Ovary (tissue), 9 donors: ENCODE measurements around the gene CDC42EP5. TPM values are rescaled to one million over a fixed set of nuclear protein-coding genes. Genes with fewer than 3 reads are reported as not detected.

Source experiments
- DNase-seq, 5 donors: peaks; one replicate each; pipeline ENCODE4 v3.0.0-alpha.2; 2019 to 2020
- H3K27ac ChIP-seq, 2 donors: fragments of 200-600 bp; one replicate each; pipeline versions ENCODE4 v1.5.1 to v1.8.0; 2019 to 2022
- H3K27me3 ChIP-seq: fragments of 200-600 bp; one replicate; pipeline ENCODE4 v1.8.0; 2022
- H3K36me3 ChIP-seq: fragments of 200-600 bp; sonication (generic); one replicate; pipeline ENCODE4 v1.5.1; 2019
- H3K4me1 ChIP-seq: one replicate; pipeline ENCODE4 v1.8.1; 2013; ENCODE audit warnings: mild to moderate bottlenecking, moderate library complexity; ENCODE audit not compliant: insufficient read depth
- H3K4me3 ChIP-seq: fragments of 200-600 bp; sonication (generic); one replicate; pipeline ENCODE4 v1.5.1; 2017
- H3K9me3 ChIP-seq, 2 donors: fragments of 200-600 bp in 1 of 2; sonication (generic) in 1 of 2; one replicate each; pipeline versions ENCODE4 v1.5.1 to v1.8.1; 2013 to 2019; ENCODE audit warnings: mild to moderate bottlenecking in 1 of 2, moderate library complexity in 1 of 2
- EP300 ChIP-seq: sonication (generic); formaldehyde crosslinking; IDR thresholded peaks from one replicate; pipeline ENCODE4 v1.6.1; 2017; ENCODE audit warnings: antibody characterized with exemption
- POLR2A ChIP-seq: fragments of 450-650 bp; IDR thresholded peaks from one replicate; pipeline ENCODE4 v1.6.1; 2017; ENCODE audit warnings: antibody characterized with exemption, mild to moderate bottlenecking, moderate library complexity
- WGBS, 3 donors: extraction: QIAGEN DNeasy Blood & Tissue Kit in 1 of 3; methylation state at CpG; one replicate each; pipeline versions ENCODE4 v1.1.5 to v1.1.7; 2013 to 2017; 5-methylcytosine and 5-hydroxymethylcytosine counted together
- intact Hi-C, 4 donors: fragments of 100-400 bp; cut with DNase I; formaldehyde crosslinking; loops; one replicate each; pipeline versions ENCODE4 v1.11.0 to v1.15.1; 2022 to 2023
- polyA plus RNA-seq, 2 donors: library from polyadenylated mRNA; stranded (reverse); fragments of 200-250 nt in 1 of 2; fragments of 350-450 nt in 1 of 2; fragmentation: Illumina TruSeq in 1 of 2; extraction: RNeasy Lipid Tissue Mini Kit (QIAGEN cat#74804) in 1 of 2; gene quantifications; one replicate each; pipeline ENCODE4 v1.2.3, GENCODE V29; 2013 to 2014
- total RNA-seq, 7 donors: library from RNA; depleted of rRNA in 2 of 7; stranded (reverse); fragments of >200 nt in 2 of 7; fragmentation: NEBNext Ultra II Directional in 3 of 7; extraction: Animal tissue kit (Norgen Biotek cat#: 25700) in 3 of 7; gene quantifications; one replicate each; pipeline versions ENCODE4 v1.1.0 to v1.2.4, GENCODE V29; 2016 to 2023
- TF ChIP-seq, protein P1 (sequence below), 3 donors: fragments of 450-650 bp in 2 of 3; fragments of 200-600 bp in 1 of 3; IDR thresholded peaks; one replicate each; pipeline versions ENCODE4 v1.5.1 to v1.8.0; 2016 to 2022; ENCODE audit warnings: antibody characterized with exemption in 3 of 3, mild to moderate bottlenecking in 1 of 3
- donor health status: DM: no; HTN: no; CAD: no; lungs with moderate emphysema.
- donor health status: DM: no; HTN: no; CAD: no.
- donor health status: Bipolar disorder and iron deficiency.
- donor health status: DM: yes; HTN: yes; CAD: no.
- donor health status: DM: no; HTN: no; CAD: no.
- donor health status: DM: yes; HTN: yes; CAD: no.

Gene CDC42EP5
- total and polyA plus RNA-seq, 9 donors, result 0.55 to 31.0 (median 17.6) TPM

DNA sequence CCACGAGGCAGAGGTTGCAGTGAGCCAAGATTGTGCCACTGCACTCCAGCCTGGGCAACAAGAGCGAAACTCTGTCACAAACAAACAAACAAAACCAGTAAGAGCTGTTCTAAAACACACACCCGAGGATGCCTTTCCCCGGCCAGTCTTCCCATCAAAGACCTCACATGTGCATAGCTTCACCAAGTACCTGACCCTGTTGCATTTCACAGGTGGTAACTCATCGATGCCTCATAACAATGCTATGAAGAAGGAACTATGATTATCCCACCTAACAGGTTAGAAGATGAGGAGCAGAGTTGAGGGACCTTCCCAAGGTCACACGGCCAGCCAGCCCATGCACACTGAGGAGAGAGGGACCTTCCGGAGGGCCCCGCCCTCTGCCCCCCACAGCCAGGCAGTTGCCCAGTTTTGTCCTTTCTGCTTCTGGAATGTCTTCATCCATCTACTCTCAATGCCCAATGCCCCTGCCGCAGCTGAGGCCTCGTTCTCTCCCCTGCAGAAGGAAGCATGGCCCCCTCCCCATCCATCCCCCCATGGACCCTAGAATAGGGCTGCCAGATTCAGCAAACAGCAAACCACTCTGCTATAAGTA is 40.9 kb downstream of the CDC42EP5 start:
- Histone ChIP-seq H3K27ac (no peak overlapping the region), H3K9me3 (no peaks in the 10 kb centered on the region), H3K4me3 (no peak overlapping the region), H3K27me3 (no peaks in the 10 kb centered on the region), H3K36me3 (no peaks in the 10 kb centered on the region), H3K4me1 (peaks cover 19% of the 10 kb centered on the region)
- WGBS, 3 donors, result 49 to 66% (median 60%) methylated on average over 10 of the region's 10 CpGs
- no peak for TF ChIP-seq POLR2A
- no peak for DNase-seq
- intact Hi-C loops, result no loop called here

DNA sequence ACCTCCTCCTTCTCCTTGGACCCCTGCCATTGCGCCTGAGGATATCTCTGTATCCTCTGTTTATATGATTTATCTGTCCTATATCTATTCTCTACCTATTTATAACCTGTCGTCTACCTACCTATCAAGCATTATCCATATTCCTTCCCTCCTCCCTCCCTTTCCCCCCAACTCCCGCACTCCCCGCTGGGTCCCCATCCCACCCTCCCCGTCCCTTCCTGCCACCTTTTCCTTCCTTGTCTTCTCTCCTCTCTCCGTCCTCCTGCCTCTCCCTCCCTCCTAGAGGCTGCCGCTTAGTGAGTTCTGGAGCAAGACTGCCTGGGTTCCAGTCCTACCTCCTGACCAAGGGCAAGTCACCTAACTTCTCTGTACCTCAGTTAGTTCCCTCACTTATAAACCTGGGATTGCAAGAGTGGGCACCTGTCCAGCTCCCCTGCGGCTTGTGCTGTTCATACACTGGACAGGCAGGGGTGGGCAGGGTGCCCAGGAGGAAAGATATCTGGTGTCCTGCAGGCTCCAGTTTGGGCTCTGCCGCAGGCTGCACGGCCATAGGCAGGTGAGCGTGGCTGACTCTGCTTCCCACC is 41.7 kb downstream of the CDC42EP5 start:
- H3K4me1 ChIP-seq, result peaks cover 18% of the 10 kb centered on the region
- TF ChIP-seq, protein P1, sequence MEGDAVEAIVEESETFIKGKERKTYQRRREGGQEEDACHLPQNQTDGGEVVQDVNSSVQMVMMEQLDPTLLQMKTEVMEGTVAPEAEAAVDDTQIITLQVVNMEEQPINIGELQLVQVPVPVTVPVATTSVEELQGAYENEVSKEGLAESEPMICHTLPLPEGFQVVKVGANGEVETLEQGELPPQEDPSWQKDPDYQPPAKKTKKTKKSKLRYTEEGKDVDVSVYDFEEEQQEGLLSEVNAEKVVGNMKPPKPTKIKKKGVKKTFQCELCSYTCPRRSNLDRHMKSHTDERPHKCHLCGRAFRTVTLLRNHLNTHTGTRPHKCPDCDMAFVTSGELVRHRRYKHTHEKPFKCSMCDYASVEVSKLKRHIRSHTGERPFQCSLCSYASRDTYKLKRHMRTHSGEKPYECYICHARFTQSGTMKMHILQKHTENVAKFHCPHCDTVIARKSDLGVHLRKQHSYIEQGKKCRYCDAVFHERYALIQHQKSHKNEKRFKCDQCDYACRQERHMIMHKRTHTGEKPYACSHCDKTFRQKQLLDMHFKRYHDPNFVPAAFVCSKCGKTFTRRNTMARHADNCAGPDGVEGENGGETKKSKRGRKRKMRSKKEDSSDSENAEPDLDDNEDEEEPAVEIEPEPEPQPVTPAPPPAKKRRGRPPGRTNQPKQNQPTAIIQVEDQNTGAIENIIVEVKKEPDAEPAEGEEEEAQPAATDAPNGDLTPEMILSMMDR (IDR thresholded peaks at IDR 0.05), result no peak
- no peak for TF ChIP-seq POLR2A
- TF ChIP-seq EP300, result no peak
- no peaks in the 10 kb centered on the region for H3K36me3 ChIP-seq
- H3K9me3 ChIP-seq, result no peaks in the 10 kb centered on the region
- no peaks in the 10 kb centered on the region for H3K27me3 ChIP-seq
- intact Hi-C loops, result no loop called here
- H3K4me3 ChIP-seq, result no peak overlapping the region
- no peak overlapping the region for H3K27ac ChIP-seq
- WGBS, 3 donors, result 4 to 10% (median 6%) methylated on average over 11 of the region's 11 CpGs
- peak in 3 of 5 donors; percentile 50 to 71 (median 61) for DNase-seq

DNA sequence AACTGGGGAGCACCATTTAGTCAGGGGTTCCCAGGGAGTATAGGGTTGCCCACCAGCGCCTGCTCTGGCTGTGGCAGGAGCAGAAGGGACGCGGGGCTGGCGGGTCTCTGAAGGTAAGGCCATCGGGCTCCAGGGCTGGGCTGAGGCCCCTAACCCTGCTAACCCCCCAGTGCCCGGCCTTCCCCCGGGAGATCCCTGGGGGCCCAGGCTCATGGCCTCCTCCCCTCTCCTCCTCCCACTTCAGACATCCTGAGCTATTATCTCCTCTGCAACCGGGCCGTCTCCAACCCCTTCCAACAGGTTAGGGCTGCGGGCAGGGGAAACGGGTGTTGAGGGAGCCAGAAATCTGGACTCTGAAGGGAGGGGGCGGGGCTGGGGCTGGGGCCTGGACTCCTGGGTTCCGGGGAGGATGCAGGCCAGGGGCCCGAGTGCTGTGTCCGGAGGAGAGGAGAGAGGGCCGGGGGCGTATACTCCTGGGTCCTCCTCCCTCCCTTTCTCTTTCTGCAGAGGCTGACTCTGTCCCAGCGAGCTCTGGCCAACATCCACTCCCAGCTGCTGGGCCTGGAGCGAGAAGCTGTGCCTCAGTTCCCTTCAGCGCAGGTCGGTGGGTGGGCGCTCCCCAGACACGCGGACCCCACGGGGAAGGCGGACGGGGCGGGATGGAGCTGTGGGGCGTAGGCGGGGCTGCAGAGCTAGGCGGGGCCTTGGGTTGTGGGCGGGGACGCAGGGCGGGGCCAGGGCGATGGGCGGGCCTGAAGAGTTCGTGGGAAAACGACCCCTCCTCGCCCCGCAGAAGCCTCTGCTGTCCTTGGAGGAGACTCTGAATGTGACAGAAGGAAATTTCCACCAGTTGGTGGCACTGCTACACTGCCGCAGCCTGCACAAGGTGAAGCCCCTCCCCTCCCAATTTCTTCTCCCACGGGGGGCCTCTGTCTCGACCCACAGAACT is 42.5 kb downstream of the CDC42EP5 start:
- Histone ChIP-seq H3K27me3 (no peaks in the 10 kb centered on the region), H3K4me1 (peaks cover 12% of the 10 kb centered on the region), H3K36me3 (no peaks in the 10 kb centered on the region), H3K9me3 (no peaks in the 10 kb centered on the region), H3K4me3 (peak overlapping the region; percentile 26), H3K27ac (no peak overlapping the region)
- TF ChIP-seq EP300, result no peak
- TF ChIP-seq, protein P1 (IDR thresholded peaks at IDR 0.05), result no peak
- TF ChIP-seq POLR2A, result no peak
- intact Hi-C loops, result no loop called here
- 3% methylated on average over 35 to 43 of the region's 43 CpGs for WGBS, 3 donors
- peak in 3 of 5 donors; percentile 64 to 76 (median 66) for DNase-seq

DNA sequence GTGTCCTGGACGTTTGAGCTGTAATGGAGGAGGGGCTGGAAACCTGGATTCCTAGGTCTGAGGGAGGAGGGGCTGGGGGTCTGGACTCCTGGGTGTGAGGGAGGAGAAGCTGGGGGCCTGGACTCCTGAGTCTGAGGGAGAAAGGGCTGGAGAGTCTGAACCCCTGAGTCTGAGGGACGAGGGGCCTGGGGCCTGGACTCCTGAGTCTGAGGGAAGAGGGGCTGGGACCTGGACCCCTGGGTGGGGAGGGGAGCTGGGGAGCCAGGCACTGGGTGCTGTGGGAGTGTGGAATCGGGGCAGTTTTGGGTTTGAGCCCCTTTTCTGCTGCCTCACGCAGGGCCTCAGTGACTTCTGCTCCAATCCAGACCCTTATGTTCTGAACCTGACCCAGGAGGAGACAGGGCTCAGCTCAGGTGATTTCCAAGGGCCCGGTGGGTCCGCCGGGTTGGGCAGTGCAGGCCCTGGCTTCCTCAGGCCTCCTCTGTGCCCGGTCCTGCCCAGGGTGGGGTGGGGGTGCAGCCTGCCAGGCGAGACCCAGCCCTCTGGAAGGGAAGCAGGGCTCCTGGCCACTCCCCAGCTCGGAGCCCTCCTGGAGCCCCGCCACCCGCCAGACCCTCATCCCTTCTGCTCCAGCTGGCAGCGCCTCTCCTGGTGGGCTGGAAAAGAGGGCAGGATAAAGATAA is 43.4 kb downstream of the CDC42EP5 start:
- intact Hi-C loops, result no loop called here
- H3K36me3 ChIP-seq, result no peaks in the 10 kb centered on the region
- H3K9me3 ChIP-seq, result no peaks in the 10 kb centered on the region
- 28 to 45% (median 37%) methylated on average over 11 to 13 of the region's 13 CpGs for WGBS, 3 donors
- H3K27ac ChIP-seq, result no peak overlapping the region
- H3K27me3 ChIP-seq, result no peaks in the 10 kb centered on the region
- DNase-seq, result no peak
- TF ChIP-seq EP300 (no peak), POLR2A (no peak)
- TF ChIP-seq, protein P1 (IDR thresholded peaks at IDR 0.05), result no peak
- H3K4me1 ChIP-seq, result peaks cover 3% of the 10 kb centered on the region
- H3K4me3 ChIP-seq, result no peak overlapping the region
